ENCODE data around the gene BCR. TPM values are rescaled to one million over a fixed set of nuclear protein-coding genes. Genes with fewer than 3 reads are reported as not detected.

BCR gene
- total RNA-seq, 4 donors from 2014 or later = 72.8 to 87.8 (median 79.3) TPM

DNA sequence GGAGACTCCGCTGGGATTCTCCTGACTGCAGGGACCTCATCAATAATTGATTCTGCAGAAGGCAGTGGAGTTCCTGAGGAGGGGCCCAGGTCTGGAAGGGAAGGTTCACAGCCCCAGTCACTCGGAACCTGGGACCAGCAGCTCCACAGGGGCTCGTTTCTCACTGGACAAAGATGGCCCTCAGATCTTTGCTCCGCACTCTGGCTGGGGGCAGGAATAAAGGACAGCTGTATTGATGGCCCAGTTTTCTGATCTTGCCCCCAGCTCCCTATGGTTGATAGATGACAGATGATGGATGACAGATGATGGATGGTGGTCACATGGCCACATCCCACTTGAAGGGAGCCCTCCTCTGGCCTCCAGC is 11.3 kb upstream of the BCR start:
- no peak overlapping the region for H3K27ac ChIP-seq
- H3K27me3 ChIP-seq = no peaks in the 10 kb centered on the region
- peaks cover 3% of the 10 kb centered on the region for H3K4me1 ChIP-seq
- no peak for TF ChIP-seq EP300 (IDR thresholded peaks at IDR 0.05)
- TF ChIP-seq, protein P1, sequence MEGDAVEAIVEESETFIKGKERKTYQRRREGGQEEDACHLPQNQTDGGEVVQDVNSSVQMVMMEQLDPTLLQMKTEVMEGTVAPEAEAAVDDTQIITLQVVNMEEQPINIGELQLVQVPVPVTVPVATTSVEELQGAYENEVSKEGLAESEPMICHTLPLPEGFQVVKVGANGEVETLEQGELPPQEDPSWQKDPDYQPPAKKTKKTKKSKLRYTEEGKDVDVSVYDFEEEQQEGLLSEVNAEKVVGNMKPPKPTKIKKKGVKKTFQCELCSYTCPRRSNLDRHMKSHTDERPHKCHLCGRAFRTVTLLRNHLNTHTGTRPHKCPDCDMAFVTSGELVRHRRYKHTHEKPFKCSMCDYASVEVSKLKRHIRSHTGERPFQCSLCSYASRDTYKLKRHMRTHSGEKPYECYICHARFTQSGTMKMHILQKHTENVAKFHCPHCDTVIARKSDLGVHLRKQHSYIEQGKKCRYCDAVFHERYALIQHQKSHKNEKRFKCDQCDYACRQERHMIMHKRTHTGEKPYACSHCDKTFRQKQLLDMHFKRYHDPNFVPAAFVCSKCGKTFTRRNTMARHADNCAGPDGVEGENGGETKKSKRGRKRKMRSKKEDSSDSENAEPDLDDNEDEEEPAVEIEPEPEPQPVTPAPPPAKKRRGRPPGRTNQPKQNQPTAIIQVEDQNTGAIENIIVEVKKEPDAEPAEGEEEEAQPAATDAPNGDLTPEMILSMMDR (IDR thresholded peaks at IDR 0.05) = no peak
- no peak for TF ChIP-seq POLR2A (IDR thresholded peaks at IDR 0.05)
- no peak for TF ChIP-seq POLR2AphosphoS5 (IDR thresholded peaks at IDR 0.05)
- H3K9me3 ChIP-seq = no peaks in the 10 kb centered on the region
- no peaks in the 10 kb centered on the region for H3K36me3 ChIP-seq
- no peak overlapping the region for H3K4me3 ChIP-seq
- WGBS = 97% methylated on average over 4 of the region's 4 CpGs
- DNase-seq (ENCODE audit: low spot score in 2 of 2) = no peak

- peaks cover 25% of the 10 kb centered on the region for H3K4me1 ChIP-seq
- no peaks in the 10 kb centered on the region for H3K36me3 ChIP-seq
- TF ChIP-seq POLR2AphosphoS5 (IDR thresholded peaks at IDR 0.05) (no peak), EP300 (IDR thresholded peaks at IDR 0.05) (no peak), POLR2A (IDR thresholded peaks at IDR 0.05) (no peak)
- TF ChIP-seq, protein P1 (IDR thresholded peaks at IDR 0.05) = no peak
- no peak overlapping the region for H3K4me3 ChIP-seq
- no peak overlapping the region for H3K27ac ChIP-seq
- no peaks in the 10 kb centered on the region for H3K9me3 ChIP-seq
- H3K27me3 ChIP-seq = no peaks in the 10 kb centered on the region
- 94% methylated on average over 10 of the region's 10 CpGs for WGBS
- no peak for DNase-seq (ENCODE audit: low spot score in 2 of 2)
Observed at GRCh38 chr22:23175817-23176644, 4.3 kb upstream of the BCR start.

DNA sequence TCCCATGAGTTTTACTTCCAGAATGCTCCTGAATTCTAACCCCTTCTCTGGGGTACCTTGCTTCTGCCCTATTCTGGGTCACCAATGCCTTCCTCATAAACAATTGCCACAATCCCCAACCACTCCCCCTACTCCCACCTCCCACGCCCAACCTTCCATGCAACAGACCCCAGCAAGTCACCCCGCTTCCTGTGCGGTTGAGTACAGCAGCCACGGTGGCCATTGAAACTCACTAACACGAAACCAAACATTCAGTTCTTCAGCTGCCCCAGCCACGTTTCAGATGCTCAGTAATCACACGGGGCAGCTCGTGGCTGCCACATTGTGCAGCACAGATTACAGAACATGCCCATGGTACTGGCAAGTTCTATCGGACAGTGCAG is 3.7 kb upstream of the BCR start:
- TF ChIP-seq POLR2A (IDR thresholded peaks at IDR 0.05) (no peak), EP300 (IDR thresholded peaks at IDR 0.05) (no peak), POLR2AphosphoS5 (IDR thresholded peaks at IDR 0.05) (no peak)
- TF ChIP-seq, protein P1 (IDR thresholded peaks at IDR 0.05) = no peak
- no peak for DNase-seq (ENCODE audit: low spot score in 2 of 2)
- no peak overlapping the region for H3K4me3 ChIP-seq
- H3K36me3 ChIP-seq = no peaks in the 10 kb centered on the region
- H3K9me3 ChIP-seq = no peaks in the 10 kb centered on the region
- H3K4me1 ChIP-seq = peaks cover 30% of the 10 kb centered on the region
- H3K27ac ChIP-seq = no peak overlapping the region
- 85% methylated on average over 9 of the region's 9 CpGs for WGBS
- no peaks in the 10 kb centered on the region for H3K27me3 ChIP-seq

GRCh38 chr22:23177197-23177596 is 3.1 kb upstream of the BCR start:
- TF ChIP-seq EP300 (IDR thresholded peaks at IDR 0.05) (no peak), POLR2A (IDR thresholded peaks at IDR 0.05) (no peak), POLR2AphosphoS5 (IDR thresholded peaks at IDR 0.05) (no peak)
- TF ChIP-seq, protein P1 (IDR thresholded peaks at IDR 0.05) = no peak
- 88% methylated on average over 4 of the region's 4 CpGs for WGBS
- H3K4me3 ChIP-seq = no peak overlapping the region
- no peak overlapping the region for H3K27ac ChIP-seq
- no peaks in the 10 kb centered on the region for H3K36me3 ChIP-seq
- no peak for DNase-seq (ENCODE audit: low spot score in 2 of 2)
- H3K27me3 ChIP-seq = no peaks in the 10 kb centered on the region
- no peaks in the 10 kb centered on the region for H3K9me3 ChIP-seq
- H3K4me1 ChIP-seq = peaks cover 35% of the 10 kb centered on the region

DNA sequence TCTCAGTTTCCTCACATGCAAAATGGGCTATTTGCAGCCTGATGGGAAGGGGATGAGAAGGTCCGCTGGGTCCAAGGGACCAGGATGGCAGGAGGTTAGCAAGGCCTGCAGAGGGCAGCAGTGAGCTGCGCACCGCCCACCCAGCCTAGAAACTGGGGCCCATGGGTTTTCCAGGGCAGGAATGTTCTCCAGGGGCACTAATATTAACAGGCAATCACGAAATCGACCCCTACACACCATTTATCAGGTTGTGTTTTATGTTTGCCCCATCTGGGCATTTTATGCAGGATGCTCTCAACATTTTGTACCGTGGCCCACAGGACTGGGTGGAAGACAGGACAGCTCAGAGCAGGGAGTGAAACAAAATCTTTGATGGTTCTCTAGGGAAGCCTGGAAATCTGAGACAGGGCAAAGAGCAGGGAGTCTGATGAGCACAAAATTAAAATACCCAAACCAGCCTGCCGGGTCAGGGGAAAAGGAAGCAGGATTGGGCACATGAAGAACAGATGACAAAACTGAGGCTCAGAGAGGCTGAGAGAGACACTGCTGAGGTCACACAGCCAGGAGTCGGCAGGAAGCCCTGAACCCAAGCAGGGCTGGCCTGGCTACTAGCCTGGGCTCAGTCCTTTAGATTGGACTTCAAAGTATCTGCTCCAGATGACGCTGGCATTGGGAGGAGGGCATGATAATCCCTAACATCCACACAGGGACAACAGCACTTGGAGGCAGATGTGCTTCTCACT is 1.6 kb upstream of the BCR start:
- H3K36me3 ChIP-seq = no peaks in the 10 kb centered on the region
- H3K4me3 ChIP-seq = no peak overlapping the region
- peak overlapping the region; percentile 9 for H3K27ac ChIP-seq
- H3K4me1 ChIP-seq = peaks cover 50% of the 10 kb centered on the region
- no peaks in the 10 kb centered on the region for H3K9me3 ChIP-seq
- WGBS = 34% methylated on average over 9 of the region's 9 CpGs
- no peaks in the 10 kb centered on the region for H3K27me3 ChIP-seq
- DNase-seq (ENCODE audit: low spot score in 2 of 2) = no peak
- TF ChIP-seq, protein P1 (IDR thresholded peaks at IDR 0.05) = peak; percentile 91 to 95
- TF ChIP-seq POLR2A (IDR thresholded peaks at IDR 0.05) = no peak

Data from suprapubic skin (tissue), 4 donors.